AG04450 (cell line): ENCODE results near the gene FAM107B. TPM values are rescaled to one million over a fixed set of nuclear protein-coding genes. Genes with fewer than 3 reads are reported as not detected.

ENCODE experiments used
- CTCF ChIA-PET: fragments of 300-600, 350-600 bp; formaldehyde crosslinking; extraction: SDS; loops from one replicate; lab custom pipeline; 2022; ENCODE audit warnings: antibody characterized with exemption, inconsistent platforms; lab: Charles Lee
- POLR2A ChIA-PET: fragments of 350-600 bp; formaldehyde crosslinking; extraction: SDS; loops from one replicate; lab custom pipeline; 2021; ENCODE audit warnings: antibody characterized with exemption, inconsistent platforms; lab: Yijun Ruan, JAX
- DNase-seq: peaks from one replicate; pipeline ENCODE4 v3.0.0-alpha.2; 2011; ENCODE audit warnings: low read depth, low spot score
- H3K27ac ChIP-seq: one replicate; pipeline ENCODE4 v1.5.1; 2012; ENCODE audit warnings: low read depth, low read length, control low read depth
- H3K27me3 ChIP-seq: one replicate; pipeline ENCODE4 v1.6.0; 2012; ENCODE audit warnings: low read length; ENCODE audit not compliant: control insufficient read depth, insufficient read depth
- H3K4me3 ChIP-seq: 2 replicates; pipeline ENCODE4 v1.5.1; 2011; ENCODE audit warnings: mild to moderate bottlenecking, low read depth, low read length, control low read depth
- H3K9me3 ChIP-seq: 2 replicates; pipeline ENCODE4 v1.5.1; 2012; ENCODE audit warnings: low read length; ENCODE audit not compliant: control insufficient read depth, insufficient read depth
- polyA plus RNA-seq: library from polyadenylated mRNA; depleted of rRNA; stranded (reverse); fragments of >200 nt; gene quantifications from 2 replicates; pipeline ENCODE4 v1.2.3, GENCODE V29; 2011
- TF ChIP-seq, protein P1 (sequence below): IDR thresholded peaks from 2 replicates; pipeline ENCODE4 v1.5.1; 2011; ENCODE audit warnings: low read depth, low read length, control low read depth, inconsistent platforms

FAM107B gene
- polyA plus RNA-seq, 1 experiment = 41.4 TPM

DNA sequence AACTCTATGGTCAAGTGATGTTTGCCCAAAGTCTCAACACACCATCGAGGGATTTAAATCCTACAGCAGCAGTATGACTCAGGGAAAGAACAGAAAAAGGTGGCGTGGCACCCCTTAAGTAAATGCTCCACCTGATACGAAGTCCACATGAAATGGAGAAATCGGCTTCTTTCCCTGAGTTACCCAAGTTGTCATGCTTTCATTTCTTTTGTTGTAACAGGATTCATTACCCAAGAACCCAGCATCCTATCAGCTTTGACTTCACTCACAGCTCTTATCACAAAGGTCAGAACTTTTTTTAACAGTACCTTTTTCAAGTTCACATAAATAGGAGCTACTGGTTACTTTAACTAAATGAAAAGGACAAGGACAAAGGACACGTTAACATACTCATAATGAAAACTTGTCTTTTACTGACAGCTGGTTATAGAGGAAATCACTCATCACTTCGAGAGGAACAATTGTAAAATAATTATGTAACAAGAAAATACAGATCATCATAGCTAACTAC is 224.2 kb downstream of the FAM107B start:
- no peaks in the 10 kb centered on the region; the same call in 1 of the 2 replicates for H3K9me3 ChIP-seq
- CTCF ChIA-PET = interaction anchor here (0.7 kb wide), 1 partner anchor 272 kb away, joined by 3 read pairs; no protein-coding TSS in a partner anchor
- no peak for DNase-seq
- H3K27me3 ChIP-seq = no peaks in the 10 kb centered on the region
- no peak overlapping the region for H3K27ac ChIP-seq
- H3K4me3 ChIP-seq = no peak overlapping the region
- TF ChIP-seq, protein P1, sequence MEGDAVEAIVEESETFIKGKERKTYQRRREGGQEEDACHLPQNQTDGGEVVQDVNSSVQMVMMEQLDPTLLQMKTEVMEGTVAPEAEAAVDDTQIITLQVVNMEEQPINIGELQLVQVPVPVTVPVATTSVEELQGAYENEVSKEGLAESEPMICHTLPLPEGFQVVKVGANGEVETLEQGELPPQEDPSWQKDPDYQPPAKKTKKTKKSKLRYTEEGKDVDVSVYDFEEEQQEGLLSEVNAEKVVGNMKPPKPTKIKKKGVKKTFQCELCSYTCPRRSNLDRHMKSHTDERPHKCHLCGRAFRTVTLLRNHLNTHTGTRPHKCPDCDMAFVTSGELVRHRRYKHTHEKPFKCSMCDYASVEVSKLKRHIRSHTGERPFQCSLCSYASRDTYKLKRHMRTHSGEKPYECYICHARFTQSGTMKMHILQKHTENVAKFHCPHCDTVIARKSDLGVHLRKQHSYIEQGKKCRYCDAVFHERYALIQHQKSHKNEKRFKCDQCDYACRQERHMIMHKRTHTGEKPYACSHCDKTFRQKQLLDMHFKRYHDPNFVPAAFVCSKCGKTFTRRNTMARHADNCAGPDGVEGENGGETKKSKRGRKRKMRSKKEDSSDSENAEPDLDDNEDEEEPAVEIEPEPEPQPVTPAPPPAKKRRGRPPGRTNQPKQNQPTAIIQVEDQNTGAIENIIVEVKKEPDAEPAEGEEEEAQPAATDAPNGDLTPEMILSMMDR = no peak
- POLR2A ChIA-PET = interaction anchor here (0.6 to 0.7 kb wide), 2 partner anchors 184 to 365 kb away, joined by 3 to 4 read pairs; no protein-coding TSS in a partner anchor

DNA sequence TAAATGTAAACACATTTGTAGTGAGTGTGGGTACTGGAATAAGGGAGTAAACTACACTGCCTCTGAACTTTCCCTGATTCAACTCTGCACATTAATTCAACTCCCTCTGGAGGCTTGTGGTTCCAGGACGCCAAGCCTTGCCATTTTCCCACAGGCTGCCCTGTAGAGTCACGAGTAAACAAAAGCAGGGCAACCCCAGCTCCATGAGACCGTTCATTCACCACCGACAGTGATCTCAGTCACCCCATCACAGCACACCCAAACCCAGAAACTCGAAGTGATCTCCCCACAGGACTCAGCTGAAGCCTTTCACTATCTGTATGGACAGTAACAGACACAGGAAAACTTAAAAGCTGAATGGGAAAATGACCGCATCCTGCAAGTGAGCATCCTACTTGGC is 225.2 kb downstream of the FAM107B start:
- Histone ChIP-seq H3K9me3 (no peaks in the 10 kb centered on the region; the same call in 1 of the 2 replicates), H3K27ac (no peak overlapping the region), H3K4me3 (no peak overlapping the region), H3K27me3 (no peaks in the 10 kb centered on the region)
- TF ChIP-seq, protein P1 = no peak
- DNase-seq = no peak
- POLR2A ChIA-PET = no interaction called here
- CTCF ChIA-PET = interaction anchor here (1.5 kb wide), 1 partner anchor 12 kb away, joined by 4 read pairs; no protein-coding TSS in a partner anchor

DNA sequence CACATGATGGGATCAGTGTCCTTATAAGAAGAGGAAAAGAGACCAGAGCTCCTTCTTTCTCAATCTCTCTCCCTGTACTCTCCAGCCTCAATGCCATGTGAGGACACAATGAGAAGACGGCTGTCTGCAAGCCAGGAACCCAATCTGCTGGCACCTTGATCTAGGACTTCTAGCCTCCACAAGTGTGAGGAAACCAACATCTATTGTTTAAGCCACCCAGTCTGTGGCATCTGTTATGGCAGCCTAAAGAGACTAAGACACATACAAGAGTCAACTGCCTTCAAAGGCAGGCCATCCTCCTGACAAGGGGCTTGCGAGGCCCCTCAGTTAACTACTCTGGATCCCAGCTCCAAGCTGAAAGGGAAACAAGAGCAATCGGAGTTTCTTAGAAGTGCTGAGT is 225.7 kb downstream of the FAM107B start:
- TF ChIP-seq, protein P1 = no peak
- Histone ChIP-seq H3K9me3 (no peaks in the 10 kb centered on the region; the same call in 1 of the 2 replicates), H3K27ac (no peak overlapping the region), H3K27me3 (no peaks in the 10 kb centered on the region), H3K4me3 (no peak overlapping the region)
- no peak for DNase-seq
- POLR2A ChIA-PET = no interaction called here
- CTCF ChIA-PET = interaction anchor here (1.5 kb wide), 1 partner anchor 11 kb away, joined by 4 read pairs; no protein-coding TSS in a partner anchor

DNA sequence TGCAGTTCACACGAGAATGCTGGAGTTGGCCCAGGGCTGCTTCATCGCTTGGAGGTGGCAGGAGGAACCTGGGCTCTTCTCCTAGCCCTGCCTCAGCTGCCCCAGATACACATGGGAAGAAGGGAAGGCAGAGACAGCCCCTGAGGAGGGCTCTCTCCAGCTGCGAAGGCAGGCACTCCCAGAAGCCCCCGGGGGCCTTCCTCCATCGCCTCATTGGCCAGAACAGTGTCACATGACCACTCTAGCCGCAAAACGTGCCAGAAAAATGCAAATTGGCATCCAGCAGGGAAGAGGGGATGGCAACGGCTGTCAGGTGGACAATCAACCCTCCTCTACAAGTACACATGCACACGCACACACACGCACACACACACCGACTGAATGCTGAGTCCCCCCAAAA is 226.2 kb downstream of the FAM107B start:
- no peaks in the 10 kb centered on the region; the same call in 1 of the 2 replicates for H3K9me3 ChIP-seq
- ChIA-PET CTCF (no interaction called here), POLR2A (no interaction called here)
- no peak for DNase-seq
- TF ChIP-seq, protein P1 = no peak
- H3K27me3 ChIP-seq = no peaks in the 10 kb centered on the region
- H3K27ac ChIP-seq = no peak overlapping the region
- H3K4me3 ChIP-seq = no peak overlapping the region

DNA sequence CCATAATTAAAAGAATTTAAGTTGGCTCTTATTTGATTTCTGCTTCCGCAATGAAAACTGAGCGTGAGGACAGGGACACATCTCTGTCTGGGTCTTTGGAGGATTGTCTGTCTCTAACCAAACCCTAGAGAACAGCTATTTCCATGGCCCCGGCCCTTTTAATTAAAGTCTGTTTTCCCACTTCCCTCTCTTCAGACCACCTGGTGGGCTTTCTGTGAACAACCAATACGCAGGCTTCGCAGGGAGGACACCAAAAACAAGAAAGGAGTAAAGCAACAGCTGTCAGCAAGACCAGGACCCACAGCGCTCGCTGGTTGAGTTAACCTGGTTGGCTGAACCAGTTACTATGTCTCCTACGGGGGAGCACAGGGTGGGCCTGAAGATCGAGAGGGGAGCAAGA is 226.9 kb downstream of the FAM107B start:
- CTCF ChIA-PET = no interaction called here
- no peak overlapping the region for H3K4me3 ChIP-seq
- TF ChIP-seq, protein P1 = no peak
- POLR2A ChIA-PET = no interaction called here
- no peaks in the 10 kb centered on the region for H3K27me3 ChIP-seq
- H3K9me3 ChIP-seq = no peaks in the 10 kb centered on the region; the same call in 1 of the 2 replicates
- no peak overlapping the region for H3K27ac ChIP-seq
- DNase-seq = no peak
